Measurements from ENCODE around the gene OGA.

Gene OGA

DNA sequence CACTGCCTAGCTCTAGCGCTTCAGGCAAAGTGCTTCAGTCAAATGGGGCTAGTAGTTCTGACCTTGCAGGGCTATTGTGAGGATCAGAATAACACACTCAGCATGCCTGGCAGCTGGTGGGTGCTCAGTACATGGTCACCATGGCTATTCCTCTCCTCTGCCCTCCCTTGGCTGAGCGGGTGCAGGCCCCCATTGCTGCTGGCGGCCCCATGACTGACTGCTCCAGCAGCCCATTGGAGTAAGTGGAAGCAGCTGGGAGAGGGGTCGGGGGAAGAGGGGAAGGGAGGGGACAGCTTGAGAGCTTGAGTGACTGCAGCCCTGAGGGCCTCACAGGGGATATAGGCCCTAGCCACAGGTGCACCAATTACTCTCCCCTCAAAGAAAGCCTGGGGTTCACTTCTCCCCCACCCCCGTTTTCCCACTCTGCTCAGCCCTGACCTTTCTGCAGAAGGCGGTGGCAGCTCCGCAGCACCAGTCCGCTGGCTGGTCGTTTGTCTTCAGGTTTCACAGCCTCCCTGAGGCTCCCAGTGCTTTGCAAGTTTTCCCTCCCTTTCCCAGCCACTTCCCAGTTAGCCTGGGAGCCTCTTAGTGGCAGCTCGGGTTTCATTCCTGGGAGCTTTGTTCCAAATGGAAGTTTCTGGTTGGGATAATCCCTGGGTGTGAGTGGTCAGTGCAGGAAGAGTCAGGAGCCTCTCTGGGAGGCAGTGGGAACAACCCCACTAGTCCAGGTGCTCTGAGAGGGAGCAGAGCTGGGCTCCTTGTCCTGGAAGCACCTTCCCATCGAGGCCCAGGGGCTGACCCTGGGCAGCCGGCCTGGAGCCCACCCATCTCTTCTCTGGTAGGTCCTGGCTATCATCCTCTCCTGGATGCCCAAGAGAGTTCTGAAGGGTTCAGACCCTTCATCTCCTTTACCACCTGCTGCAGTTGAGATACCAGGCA lies 58.7 kb downstream of the OGA start:
- no peak for DNase-seq (ENCODE audit: low spot score)

GRCh38 chr10:101758858-101759257 lies 59.4 kb downstream of the OGA start:
- no peak for DNase-seq (ENCODE audit: low spot score)

DNA sequence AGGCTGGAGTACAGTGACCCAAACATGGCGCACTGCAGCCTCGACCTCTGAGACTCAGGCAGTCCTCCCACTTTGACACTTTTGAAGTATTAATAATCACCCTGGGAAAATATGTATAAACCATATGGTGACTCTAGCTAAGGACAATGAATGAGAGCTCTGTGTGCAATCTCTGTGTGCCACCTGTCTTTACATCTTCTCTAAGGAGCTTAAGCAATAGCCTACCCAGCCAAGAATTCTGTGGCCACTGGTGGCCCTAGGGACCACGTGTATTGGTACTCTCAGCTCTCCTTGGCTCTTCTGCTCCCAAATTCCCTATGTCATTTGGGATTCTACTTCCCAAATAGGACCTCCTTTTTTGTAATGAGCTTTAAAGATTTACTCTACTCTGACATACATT lies 66.0 kb downstream of the OGA start:
- DNase-seq (ENCODE audit: low spot score): no peak

DNA sequence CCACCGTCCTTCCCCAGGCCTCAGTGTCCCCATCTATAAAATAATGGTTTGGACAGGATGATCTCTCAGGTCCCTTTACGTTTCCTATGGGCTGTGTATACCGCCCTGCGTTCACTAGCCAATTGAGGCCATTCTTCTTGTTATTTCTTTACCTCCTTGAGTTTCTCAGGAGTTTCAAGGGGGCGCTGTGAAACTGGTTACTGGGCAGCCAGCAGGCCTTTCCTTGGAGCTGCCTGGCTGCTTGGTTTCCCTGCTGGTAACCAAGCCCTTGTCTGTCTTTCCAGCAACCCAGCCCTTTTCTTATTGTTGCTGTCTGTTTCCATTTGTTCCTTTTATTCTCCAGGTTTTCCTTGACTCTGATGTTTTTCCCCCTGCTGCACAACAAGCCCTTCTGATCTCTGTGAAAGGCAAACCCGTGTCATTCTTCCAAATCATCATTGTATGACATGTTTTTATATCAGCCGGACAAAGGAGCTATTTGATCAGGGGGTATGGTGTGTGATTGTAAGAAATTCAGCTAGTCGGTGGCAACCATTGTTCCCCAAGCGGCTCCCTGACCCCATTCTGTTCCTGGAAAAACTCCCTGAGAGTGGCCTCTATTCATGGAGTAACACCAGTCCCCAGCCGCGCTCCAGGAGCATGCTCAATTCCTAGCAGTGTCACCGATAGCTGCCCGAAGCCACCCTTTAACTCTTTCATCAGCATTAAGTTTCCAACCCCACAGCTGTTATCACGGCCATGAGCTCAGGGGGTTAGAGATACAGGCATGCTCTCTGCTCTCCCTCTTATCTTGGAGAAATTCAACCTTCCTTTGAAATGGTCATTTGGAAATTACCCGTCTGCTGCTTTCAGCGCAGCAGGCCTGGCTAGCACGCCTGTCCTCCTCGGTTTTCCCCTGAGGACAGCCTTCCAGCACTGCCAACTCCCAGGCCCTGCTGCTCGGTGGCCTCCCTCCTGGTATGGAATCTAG lies 68.9 kb downstream of the OGA start:
- peak; percentile 72 for DNase-seq (ENCODE audit: low spot score)

- peak; percentile 10 for DNase-seq (ENCODE audit: low spot score)
Measured at GRCh38 chr10:101748496-101748895, 69.7 kb downstream of the OGA start.

GRCh38 chr10:101745074-101745696 lies 73.1 kb downstream of the OGA start:
- no peak for DNase-seq (ENCODE audit: low spot score)

- no peak for DNase-seq (ENCODE audit: low spot score)
Measured at GRCh38 chr10:101744267-101744666, 74.0 kb downstream of the OGA start.

GRCh38 chr10:101741938-101742337 lies 76.3 kb downstream of the OGA start:
- DNase-seq (ENCODE audit: low spot score): no peak

GRCh38 chr10:101736666-101737065 lies 81.6 kb downstream of the OGA start:
- DNase-seq (ENCODE audit: low spot score): no peak

Measured in cerebellar cortex (tissue), 1 donor.